GM12878 (cell line): ENCODE results near the gene ARL14EP. TPM values are rescaled to one million over a fixed set of nuclear protein-coding genes. Genes with fewer than 3 reads are reported as not detected.

Source experiments
- BCLAF1 ChIP-seq: fragments of 450-650 bp; IDR thresholded peaks from 2 replicates; pipeline ENCODE4 v1.6.1; 2017; ENCODE audit warnings: antibody characterized with exemption, mild to moderate bottlenecking, moderate library complexity
- CBX3 ChIP-seq: fragments of 200-600 bp; sonication (generic); IDR thresholded peaks from 2 replicates; pipeline ENCODE4 v1.6.1; 2016; ENCODE audit warnings: low read depth, borderline replicate concordance
- IRF4 ChIP-seq: IDR thresholded peaks from 2 replicates; pipeline ENCODE4 v1.6.1; 2011; ENCODE audit warnings: low read depth, low read length
- KLF5 ChIP-seq: fragments of 450-650 bp; IDR thresholded peaks from 2 replicates; pipeline ENCODE4 v1.6.1; 2014; ENCODE audit warnings: mild to moderate bottlenecking; ENCODE audit not compliant: partially characterized antibody
- MLLT1 ChIP-seq: fragments of 450-650 bp; IDR thresholded peaks from 2 replicates; pipeline ENCODE4 v1.6.1; 2016; ENCODE audit warnings: mild to moderate bottlenecking
- MTA3 ChIP-seq: IDR thresholded peaks from 2 replicates; pipeline ENCODE4 v1.6.1; 2012; ENCODE audit warnings: low read length, inconsistent platforms, borderline replicate concordance
- PRDM15 ChIP-seq: fragments of 450-650 bp; formaldehyde crosslinking; IDR thresholded peaks from 2 replicates; pipeline ENCODE4 v1.4.0; 2020; ENCODE audit warnings: mild to moderate bottlenecking, moderate library complexity
- SMAD5 ChIP-seq: IDR thresholded peaks from 2 replicates; pipeline ENCODE4 v1.6.1; 2016; ENCODE audit warnings: antibody characterized with exemption, low read depth
- SREBF2 ChIP-seq: IDR thresholded peaks from 2 replicates; pipeline ENCODE4 v1.6.1; 2012; ENCODE audit warnings: mild to moderate bottlenecking, low read length
- ZBED1 ChIP-seq: IDR thresholded peaks from 2 replicates; pipeline ENCODE4 v1.6.1; 2016; ENCODE audit warnings: borderline replicate concordance
- ZNF687 ChIP-seq: fragments of 450-650 bp; IDR thresholded peaks from 2 replicates; pipeline ENCODE4 v1.6.1; 2017; ENCODE audit warnings: mild to moderate bottlenecking, moderate library complexity
- polyA plus RNA-seq, 11 experiments: library from polyadenylated mRNA; depleted of rRNA in 4 of 11; unstranded in 6 of 11; stranded (reverse) in 5 of 11; fragments of >200 nt; fragmentation: Nextera tagmentation in 4 of 11; fragmentation: Illumina TruSeq in 1 of 11; extraction: Ambion mirVana in 4 of 11; extraction: Trizol in 1 of 11; gene quantifications; 1 replicate in 1 of 11; 2 replicates in 10 of 11; pipeline versions ENCODE4 v1.2.1 to v1.2.3, GENCODE V29; 2011 to 2016; ENCODE audit warnings: inconsistent platforms in 2 of 11, missing spikeins in 2 of 11, low read depth in 1 of 11
- total RNA-seq, 4 experiments: library from RNA; depleted of rRNA in 3 of 4; stranded (reverse); fragments of >200 nt in 3 of 4; fragmentation: Illumina TruSeq in 1 of 4; extraction: Trizol in 1 of 4; gene quantifications; 2 replicates each; pipeline versions ENCODE4 v1.2.1 to v1.2.3, GENCODE V29; 2013 to 2021

The ARL14EP gene
- total and polyA plus RNA-seq, 10 of the 15 experiments (the other 5 are each of a cell fraction or from before 2014, with no cell fraction given): 18.1 to 59.8 (median 42.8) TPM

- TF ChIP-seq ZNF687 (no peak), SMAD5 (no peak), KLF5 (no peak), ZBED1 (no peak), PRDM15 (CRISPR knock-in tag) (no peak), MLLT1 (no peak), MTA3 (no peak), BCLAF1 (no peak), CBX3 (no peak), SREBF2 (no peak), IRF4 (no peak)
Observed at GRCh38 chr11:30316237-30316636, 6.7 kb upstream of the ARL14EP start (continued).
